MM.1S (cell line): ENCODE results near the gene HDLBP.

ENCODE experiments used
- DNase-seq: peaks from one replicate; pipeline ENCODE4 v3.0.0-alpha.2; 2015
- H2AFZ ChIP-seq: fragments of 300-600 bp; sonication (generic); 2 replicates; pipeline ENCODE4 v1.6.0; 2016; ENCODE audit warnings: antibody characterized with exemption, low read length
- H3F3A ChIP-seq: fragments of 300-600 bp; sonication (generic); 2 replicates; pipeline ENCODE4 v1.6.1; 2016; ENCODE audit warnings: mild to moderate bottlenecking, antibody characterized with exemption, low read length, moderate library complexity, mixed read lengths; ENCODE audit not compliant: insufficient read depth
- H3K27ac ChIP-seq: fragments of 300-600 bp; sonication (generic); 2 replicates; pipeline ENCODE4 v1.5.1; 2016; ENCODE audit warnings: mild to moderate bottlenecking, low read length
- H3K27me3 ChIP-seq: fragments of 300-600 bp; sonication (generic); replicated peaks from 2 replicates; pipeline ENCODE4 v1.6.0; 2016; ENCODE audit warnings: low read length; ENCODE audit not compliant: insufficient read depth
- H3K36me3 ChIP-seq: fragments of 300-600 bp; sonication (generic); replicated peaks from 2 replicates; pipeline ENCODE4 v1.6.1; 2016; ENCODE audit warnings: mild to moderate bottlenecking, low read length, mixed read lengths; ENCODE audit not compliant: insufficient read depth
- H3K4me1 ChIP-seq: fragments of 300-600 bp; sonication (generic); 2 replicates; pipeline ENCODE4 v1.6.1; 2016; ENCODE audit warnings: low read length, mixed read lengths
- H3K4me2 ChIP-seq: fragments of 300-600 bp; sonication (generic); 2 replicates; pipeline ENCODE4 v1.6.0; 2016; ENCODE audit warnings: low read depth, low read length
- H3K4me3 ChIP-seq: fragments of 300-600 bp; sonication (generic); 2 replicates; pipeline ENCODE4 v1.5.1; 2016; ENCODE audit warnings: low read length, mixed read lengths
- H3K79me2 ChIP-seq: fragments of 300-600 bp; sonication (generic); 2 replicates; pipeline ENCODE4 v1.6.1; 2016; ENCODE audit warnings: mixed run types, low read length, mixed read lengths
- H3K9ac ChIP-seq: fragments of 300-600 bp; sonication (generic); 2 replicates; pipeline ENCODE4 v1.6.1; 2016; ENCODE audit warnings: low read length, mixed read lengths
- H3K9me2 ChIP-seq: fragments of 300-600 bp; sonication (generic); replicated peaks from 2 replicates; pipeline ENCODE4 v1.6.1; 2016; ENCODE audit warnings: mild to moderate bottlenecking, low read length, mixed read lengths; ENCODE audit not compliant: insufficient read depth
- H3K9me3 ChIP-seq: fragments of 300-600 bp; sonication (generic); replicated peaks from 2 replicates; pipeline ENCODE4 v1.6.1; 2016; ENCODE audit warnings: mild to moderate bottlenecking, low read length, mixed read lengths; ENCODE audit not compliant: insufficient read depth
- H4K20me1 ChIP-seq: fragments of 300-600 bp; sonication (generic); 2 replicates; pipeline ENCODE4 v1.6.1; 2016; ENCODE audit warnings: mild to moderate bottlenecking, low read length, moderate library complexity, mixed read lengths; ENCODE audit not compliant: insufficient read depth
- EZH2 ChIP-seq: fragments of 300-600 bp; sonication (generic); optimal IDR thresholded peaks from 2 replicates; pipeline ENCODE3; 2017; ENCODE audit warnings: low read depth, mild to moderate bottlenecking, antibody characterized with exemption, low read length, mixed read lengths
- EZH2phosphoT487 ChIP-seq: fragments of 300-600 bp; sonication (generic); IDR thresholded peaks from 2 replicates; pipeline ENCODE4 v1.6.1; 2018; ENCODE audit warnings: antibody characterized with exemption, low read length
- TF ChIP-seq, protein P1 (sequence below): fragments of 300-600 bp; sonication (generic); IDR thresholded peaks from 2 replicates; pipeline ENCODE4 v1.5.1; 2016; ENCODE audit warnings: antibody characterized with exemption, low read length, mixed read lengths

The HDLBP gene

DNA sequence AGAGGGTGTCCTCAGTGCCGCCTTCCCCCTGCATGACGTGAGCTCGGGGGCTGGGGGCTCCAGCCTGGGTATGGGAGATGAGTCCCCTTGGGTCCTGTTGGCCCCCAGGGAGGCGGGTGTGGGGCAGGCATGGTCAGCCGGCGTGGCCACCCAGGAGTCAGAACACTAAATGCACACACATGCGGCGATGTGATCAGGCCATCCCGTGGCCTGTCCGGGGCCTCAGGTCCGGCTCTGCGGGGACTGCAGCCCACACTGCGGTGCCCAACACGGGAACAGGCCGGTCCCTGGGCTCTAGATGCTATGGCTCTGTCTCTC, 113.2 kb downstream of the HDLBP start:
- Histone ChIP-seq H3K79me2 (no peaks in the 10 kb centered on the region), H3K4me3 (no peak overlapping the region), H3K9me3 (no peaks in the 10 kb centered on the region), H3K4me1 (no peaks in the 10 kb centered on the region), H3K4me2 (no peak overlapping the region), H3K9me2 (no peaks in the 10 kb centered on the region), H3K36me3 (no peaks in the 10 kb centered on the region), H3F3A (no peaks in the 10 kb centered on the region), H3K27me3 (no peaks in the 10 kb centered on the region; the same call in 1 of the 2 replicates), H2AFZ (no peak overlapping the region), H4K20me1 (no peaks in the 10 kb centered on the region), H3K9ac (no peak overlapping the region), H3K27ac (no peak overlapping the region)
- TF ChIP-seq EZH2: no peak
- no peak for TF ChIP-seq EZH2phosphoT487
- TF ChIP-seq, protein P1, sequence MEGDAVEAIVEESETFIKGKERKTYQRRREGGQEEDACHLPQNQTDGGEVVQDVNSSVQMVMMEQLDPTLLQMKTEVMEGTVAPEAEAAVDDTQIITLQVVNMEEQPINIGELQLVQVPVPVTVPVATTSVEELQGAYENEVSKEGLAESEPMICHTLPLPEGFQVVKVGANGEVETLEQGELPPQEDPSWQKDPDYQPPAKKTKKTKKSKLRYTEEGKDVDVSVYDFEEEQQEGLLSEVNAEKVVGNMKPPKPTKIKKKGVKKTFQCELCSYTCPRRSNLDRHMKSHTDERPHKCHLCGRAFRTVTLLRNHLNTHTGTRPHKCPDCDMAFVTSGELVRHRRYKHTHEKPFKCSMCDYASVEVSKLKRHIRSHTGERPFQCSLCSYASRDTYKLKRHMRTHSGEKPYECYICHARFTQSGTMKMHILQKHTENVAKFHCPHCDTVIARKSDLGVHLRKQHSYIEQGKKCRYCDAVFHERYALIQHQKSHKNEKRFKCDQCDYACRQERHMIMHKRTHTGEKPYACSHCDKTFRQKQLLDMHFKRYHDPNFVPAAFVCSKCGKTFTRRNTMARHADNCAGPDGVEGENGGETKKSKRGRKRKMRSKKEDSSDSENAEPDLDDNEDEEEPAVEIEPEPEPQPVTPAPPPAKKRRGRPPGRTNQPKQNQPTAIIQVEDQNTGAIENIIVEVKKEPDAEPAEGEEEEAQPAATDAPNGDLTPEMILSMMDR: no peak
- DNase-seq: no peak

DNA sequence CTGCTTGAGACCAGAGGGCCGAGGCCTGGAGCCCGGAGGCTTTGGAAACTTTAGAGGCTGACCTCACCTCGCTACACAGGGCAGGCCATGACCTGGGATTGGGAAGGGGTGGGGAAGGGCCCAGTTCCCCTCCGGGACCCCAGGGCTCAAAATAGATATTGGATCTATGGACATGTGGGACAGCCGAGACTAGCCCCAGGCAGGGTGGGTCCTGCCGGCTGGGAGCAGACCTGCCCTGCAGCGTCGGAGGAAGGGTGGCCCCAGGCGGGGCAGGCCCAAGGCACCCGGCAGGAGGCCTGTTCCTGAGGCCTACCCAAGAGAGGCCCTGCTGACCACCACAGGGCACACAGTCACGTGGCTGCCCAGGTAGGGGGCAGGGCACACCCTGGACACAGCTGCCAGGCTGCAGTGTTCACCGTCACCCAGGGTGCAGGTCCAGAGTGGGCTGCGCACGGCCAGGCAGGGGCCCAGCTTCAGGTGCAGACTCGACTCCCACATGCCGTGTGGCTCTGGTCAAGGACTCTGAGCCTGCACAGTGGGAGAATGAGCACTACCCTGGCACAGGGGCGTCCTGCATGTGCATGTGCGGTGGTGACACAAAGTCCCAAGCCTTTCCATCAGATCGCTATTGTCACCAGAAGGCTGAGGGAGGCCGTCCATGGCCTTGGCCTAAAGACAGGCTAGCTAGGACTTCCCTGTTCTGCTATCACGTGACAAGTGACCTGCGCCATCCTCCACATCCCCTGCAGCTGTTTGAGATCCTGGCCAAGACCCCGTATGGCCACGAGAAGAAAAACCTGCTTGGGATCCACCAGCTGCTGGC, 113.8 kb downstream of the HDLBP start:
- H3K36me3 ChIP-seq: no peaks in the 10 kb centered on the region
- no peaks in the 10 kb centered on the region for H3K79me2 ChIP-seq
- H3K4me3 ChIP-seq: no peak overlapping the region
- H3K4me1 ChIP-seq: no peaks in the 10 kb centered on the region
- TF ChIP-seq EZH2phosphoT487 (no peak), EZH2 (no peak)
- TF ChIP-seq, protein P1: no peak
- no peaks in the 10 kb centered on the region for H3K9me3 ChIP-seq
- H2AFZ ChIP-seq: no peak overlapping the region
- H3K9ac ChIP-seq: no peak overlapping the region
- no peaks in the 10 kb centered on the region for H3K9me2 ChIP-seq
- H3F3A ChIP-seq: no peaks in the 10 kb centered on the region
- no peaks in the 10 kb centered on the region; the same call in 1 of the 2 replicates for H3K27me3 ChIP-seq
- no peaks in the 10 kb centered on the region for H4K20me1 ChIP-seq
- no peak for DNase-seq
- no peak overlapping the region for H3K4me2 ChIP-seq
- no peak overlapping the region for H3K27ac ChIP-seq

DNA sequence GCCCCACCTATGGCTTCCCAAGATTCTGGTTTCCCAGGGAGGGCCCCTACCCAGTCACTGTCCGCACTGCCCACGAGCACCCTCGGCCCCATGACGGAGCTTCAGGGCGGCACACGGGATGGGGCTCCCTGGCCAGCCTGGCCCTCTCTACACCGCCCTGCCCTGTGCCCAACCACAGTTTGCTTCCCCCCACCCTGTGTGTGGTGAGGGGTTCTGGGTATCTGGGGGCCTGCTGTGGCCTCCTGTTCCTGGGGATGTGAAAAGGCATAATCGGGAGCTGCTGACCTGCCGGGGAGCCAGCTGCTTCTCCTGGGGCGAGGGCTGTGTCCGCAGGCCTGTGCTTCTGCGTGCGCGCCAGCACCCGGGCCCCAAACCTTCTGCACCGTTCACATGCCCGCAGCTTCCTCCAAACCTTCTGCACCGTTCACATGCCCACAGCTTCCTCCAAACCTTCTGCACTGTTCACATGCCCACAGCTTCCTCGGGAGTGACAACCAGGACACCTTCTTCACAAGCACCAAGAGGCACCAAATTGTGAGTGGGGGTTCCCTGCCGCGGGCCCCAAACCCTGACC, 114.6 kb downstream of the HDLBP start:
- no peak for TF ChIP-seq EZH2phosphoT487
- TF ChIP-seq, protein P1: no peak
- Histone ChIP-seq H3K4me1 (no peaks in the 10 kb centered on the region), H3K27me3 (no peaks in the 10 kb centered on the region; the same call in 1 of the 2 replicates), H3F3A (no peaks in the 10 kb centered on the region), H3K9ac (no peak overlapping the region), H3K36me3 (no peaks in the 10 kb centered on the region), H4K20me1 (no peaks in the 10 kb centered on the region), H3K9me2 (no peaks in the 10 kb centered on the region), H3K27ac (no peak overlapping the region), H2AFZ (no peak overlapping the region), H3K4me3 (no peak overlapping the region), H3K79me2 (no peaks in the 10 kb centered on the region), H3K4me2 (no peak overlapping the region), H3K9me3 (no peaks in the 10 kb centered on the region)
- DNase-seq: no peak
